Stimulated activated CD8-positive, alpha-beta memory T cell treated with anti-CD3 and anti-CD28 coated beads, Interleukin-4, amount 100 ng/mL, for 4 hours (primary cell): ENCODE results near the gene PHF13.
"Not testable (repeated sequence)": the region's sequence is repeated elsewhere in the genome, so short reads cannot be mapped to it uniquely, and the experiment has no call there.

Source experiments
- DNase-seq, 2 donors: peaks; one replicate each; pipeline ENCODE4 v3.0.0-alpha.2; 2020; ENCODE audit warnings: low read depth in 2 of 2, low spot score in 1 of 2

The PHF13 gene

GRCh38 chr1:6627031-6627430 lies 13.5 kb downstream of the PHF13 start:
- no peak for DNase-seq

- DNase-seq = no peak
Measured at GRCh38 chr1:6627841-6628545, 14.5 kb downstream of the PHF13 start.

- DNase-seq = no peak
Measured at GRCh38 chr1:6628971-6629479, 15.5 kb downstream of the PHF13 start.

- no peak for DNase-seq
Measured at GRCh38 chr1:6630027-6630426, 16.5 kb downstream of the PHF13 start.

GRCh38 chr1:6631058-6631457 lies 17.5 kb downstream of the PHF13 start:
- DNase-seq = no peak

- DNase-seq = no peak
Measured at GRCh38 chr1:6632588-6633514, 19.3 kb downstream of the PHF13 start.

GRCh38 chr1:6634371-6635052 lies 21.0 kb downstream of the PHF13 start:
- DNase-seq = no peak

- no peak for DNase-seq
Measured at GRCh38 chr1:6635161-6635909, 21.8 kb downstream of the PHF13 start.

GRCh38 chr1:6635910-6636760 lies 22.6 kb downstream of the PHF13 start:
- DNase-seq = no peak

- not testable (repeated sequence) for DNase-seq
Measured at GRCh38 chr1:6636778-6637177, 23.2 kb downstream of the PHF13 start.

- no peak for DNase-seq
Measured at GRCh38 chr1:6637770-6638169, 24.2 kb downstream of the PHF13 start.

- DNase-seq = no peak
Measured at GRCh38 chr1:6638226-6638625, 24.7 kb downstream of the PHF13 start.

- DNase-seq = not testable (repeated sequence)
Measured at GRCh38 chr1:6640867-6641266, 27.3 kb downstream of the PHF13 start.

GRCh38 chr1:6645018-6645417 lies 31.5 kb downstream of the PHF13 start:
- DNase-seq = no peak

GRCh38 chr1:6646499-6647148 lies 33.1 kb downstream of the PHF13 start:
- no peak for DNase-seq

GRCh38 chr1:6648556-6648955 lies 35.0 kb downstream of the PHF13 start:
- DNase-seq = no peak

GRCh38 chr1:6651909-6652308 lies 38.4 kb downstream of the PHF13 start:
- no peak for DNase-seq

GRCh38 chr1:6652986-6653385 lies 39.5 kb downstream of the PHF13 start:
- DNase-seq = no peak
